ENCODE results near the gene RPP38. TPM values are rescaled to one million over a fixed set of nuclear protein-coding genes. Genes with fewer than 3 reads are reported as not detected.

Gene RPP38
- total and polyA plus RNA-seq, 2 of the 4 experiments (the other 2 are of a cell fraction) = 12.4 to 19.0 TPM

DNA sequence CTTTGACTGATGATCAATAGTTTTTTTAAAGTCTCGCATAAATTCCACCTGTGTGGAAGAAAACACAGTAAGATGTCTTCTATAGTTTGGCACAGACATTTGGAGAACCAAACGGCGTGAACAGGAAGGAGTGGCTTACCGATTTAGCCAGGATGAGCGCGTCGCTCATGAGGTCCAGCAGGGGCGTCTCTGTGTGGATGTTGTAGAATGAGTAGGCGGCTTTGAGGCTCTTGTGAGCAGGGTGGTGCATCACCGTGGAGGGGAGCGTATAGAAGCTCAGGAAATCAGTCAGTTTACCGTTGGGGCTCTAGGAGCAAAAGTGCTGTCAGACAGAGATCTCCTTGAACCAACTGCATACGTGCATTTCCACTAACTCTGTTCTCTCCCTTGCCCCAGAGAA is 15.5 kb downstream of the RPP38 start:
- Histone ChIP-seq H3K9me3 (ENCODE audit: control insufficient read depth, insufficient read depth, low read length) (no peaks in the 10 kb centered on the region), H3K18ac (ENCODE audit: low read depth, low read length) (no peak overlapping the region), H3K23ac (ENCODE audit: low read depth, low read length) (no peak overlapping the region), H2BK20ac (ENCODE audit: low read depth, low read length) (no peak overlapping the region), H3K4me2 (ENCODE audit: low read depth, low read length) (no peak overlapping the region), H2AFZ (replicated peaks; ENCODE audit: low read length, poor library complexity) (no peak overlapping the region), H3K9ac (ENCODE audit: low read depth, low read length) (no peak overlapping the region), H3K4me1 (ENCODE audit: control insufficient read depth, insufficient read depth, low read length) (no peaks in the 10 kb centered on the region), H3K27ac (ENCODE audit: insufficient read depth, low read length) (no peak overlapping the region), H3K79me1 (ENCODE audit: low read depth in 1 of 2, low read length in 2 of 2) (peaks cover 6 to 10% of the 10 kb centered on the region in 2 experiments; a peak in 2 of 4 replicates), H2AK5ac (ENCODE audit: low read depth, low read length) (no peak overlapping the region), H2BK15ac (ENCODE audit: low read depth, low read length) (no peak overlapping the region), H3K9me1 (ENCODE audit: insufficient read depth, low read length) (peaks cover 4% of the 10 kb centered on the region; the same call in 1 of the 2 replicates), H3K4me3 (ENCODE audit: insufficient read depth, low read depth, low read length) (no peak overlapping the region), H2BK5ac (ENCODE audit: low read depth, low read length, poor library complexity, severe bottlenecking) (no peak overlapping the region), H3K4ac (ENCODE audit: low read depth, low read length) (no peak overlapping the region), H4K20me1 (ENCODE audit: insufficient read depth, low read length) (no peaks in the 10 kb centered on the region), H4K5ac (ENCODE audit: low read depth, low read length) (no peak overlapping the region), H3K14ac (replicated peaks; ENCODE audit: low read depth, low read length) (no peak overlapping the region), H2BK120ac (ENCODE audit: low read depth, low read length) (no peak overlapping the region), H4K8ac (ENCODE audit: low read depth in 2 of 2, low read length in 2 of 2) (no peak overlapping the region), H3K36me3 (ENCODE audit: control insufficient read depth, insufficient read depth, low read length) (peaks cover 8% of the 10 kb centered on the region), H4K91ac (ENCODE audit: insufficient read depth, low read depth, low read length) (no peak overlapping the region), H3K27me3 (ENCODE audit: control insufficient read depth, insufficient read depth, low read length) (no peaks in the 10 kb centered on the region), H2AK9ac (replicated peaks; ENCODE audit: low read depth, low read length, poor library complexity) (no peak overlapping the region), H3K56ac (ENCODE audit: extremely low read depth, insufficient read depth, low read length) (no peak overlapping the region)
- TF ChIP-seq, protein P1, sequence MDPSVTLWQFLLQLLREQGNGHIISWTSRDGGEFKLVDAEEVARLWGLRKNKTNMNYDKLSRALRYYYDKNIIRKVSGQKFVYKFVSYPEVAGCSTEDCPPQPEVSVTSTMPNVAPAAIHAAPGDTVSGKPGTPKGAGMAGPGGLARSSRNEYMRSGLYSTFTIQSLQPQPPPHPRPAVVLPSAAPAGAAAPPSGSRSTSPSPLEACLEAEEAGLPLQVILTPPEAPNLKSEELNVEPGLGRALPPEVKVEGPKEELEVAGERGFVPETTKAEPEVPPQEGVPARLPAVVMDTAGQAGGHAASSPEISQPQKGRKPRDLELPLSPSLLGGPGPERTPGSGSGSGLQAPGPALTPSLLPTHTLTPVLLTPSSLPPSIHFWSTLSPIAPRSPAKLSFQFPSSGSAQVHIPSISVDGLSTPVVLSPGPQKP (IDR thresholded peaks at IDR 0.05; ENCODE audit: borderline replicate concordance, low read depth, low read length) = no peak
- TF ChIP-seq MAZ (IDR thresholded peaks at IDR 0.05; ENCODE audit: borderline replicate concordance, low read depth, low read length) (no peak), FOS (IDR thresholded peaks at IDR 0.05; ENCODE audit: low read depth, low read length) (no peak), POLR2A (IDR thresholded peaks at IDR 0.05; ENCODE audit: low read depth, low read length) (no peak), MAFK (IDR thresholded peaks at IDR 0.05; ENCODE audit: low read depth, low read length) (no peak), CHD1 (IDR thresholded peaks at IDR 0.05; ENCODE audit: low read depth, low read length) (no peak), NFE2L2 (IDR thresholded peaks at IDR 0.05; ENCODE audit: low read depth, low read length) (no peak), CEBPB (IDR thresholded peaks at IDR 0.05; ENCODE audit: low read depth, low read length) (no peak), SMC3 (IDR thresholded peaks at IDR 0.05; ENCODE audit: low read depth, low read length) (no peak), BHLHE40 (IDR thresholded peaks at IDR 0.05; ENCODE audit: low read depth, low read length) (no peak), RCOR1 (IDR thresholded peaks at IDR 0.05; ENCODE audit: insufficient replicate concordance, low read length) (no peak), RFX5 (IDR thresholded peaks at IDR 0.05; ENCODE audit: low read depth, low read length) (no peak), MXI1 (IDR thresholded peaks at IDR 0.05; ENCODE audit: borderline replicate concordance, low read depth, low read length) (no peak), RAD21 (IDR thresholded peaks at IDR 0.05; ENCODE audit: low read length) (no peak)
- TF ChIP-seq, protein P2, sequence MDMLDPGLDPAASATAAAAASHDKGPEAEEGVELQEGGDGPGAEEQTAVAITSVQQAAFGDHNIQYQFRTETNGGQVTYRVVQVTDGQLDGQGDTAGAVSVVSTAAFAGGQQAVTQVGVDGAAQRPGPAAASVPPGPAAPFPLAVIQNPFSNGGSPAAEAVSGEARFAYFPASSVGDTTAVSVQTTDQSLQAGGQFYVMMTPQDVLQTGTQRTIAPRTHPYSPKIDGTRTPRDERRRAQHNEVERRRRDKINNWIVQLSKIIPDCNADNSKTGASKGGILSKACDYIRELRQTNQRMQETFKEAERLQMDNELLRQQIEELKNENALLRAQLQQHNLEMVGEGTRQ (IDR thresholded peaks at IDR 0.05; ENCODE audit: low read depth, low read length) = no peak
- TF ChIP-seq, protein P3, sequence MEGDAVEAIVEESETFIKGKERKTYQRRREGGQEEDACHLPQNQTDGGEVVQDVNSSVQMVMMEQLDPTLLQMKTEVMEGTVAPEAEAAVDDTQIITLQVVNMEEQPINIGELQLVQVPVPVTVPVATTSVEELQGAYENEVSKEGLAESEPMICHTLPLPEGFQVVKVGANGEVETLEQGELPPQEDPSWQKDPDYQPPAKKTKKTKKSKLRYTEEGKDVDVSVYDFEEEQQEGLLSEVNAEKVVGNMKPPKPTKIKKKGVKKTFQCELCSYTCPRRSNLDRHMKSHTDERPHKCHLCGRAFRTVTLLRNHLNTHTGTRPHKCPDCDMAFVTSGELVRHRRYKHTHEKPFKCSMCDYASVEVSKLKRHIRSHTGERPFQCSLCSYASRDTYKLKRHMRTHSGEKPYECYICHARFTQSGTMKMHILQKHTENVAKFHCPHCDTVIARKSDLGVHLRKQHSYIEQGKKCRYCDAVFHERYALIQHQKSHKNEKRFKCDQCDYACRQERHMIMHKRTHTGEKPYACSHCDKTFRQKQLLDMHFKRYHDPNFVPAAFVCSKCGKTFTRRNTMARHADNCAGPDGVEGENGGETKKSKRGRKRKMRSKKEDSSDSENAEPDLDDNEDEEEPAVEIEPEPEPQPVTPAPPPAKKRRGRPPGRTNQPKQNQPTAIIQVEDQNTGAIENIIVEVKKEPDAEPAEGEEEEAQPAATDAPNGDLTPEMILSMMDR (conservative IDR thresholded peaks at IDR 0.05; ENCODE audit: low read depth, low read length) = no peak
- intact Hi-C loops (cut with micrococcal nuclease) = no loop called here
- ChIA-PET CTCF (no interaction called here), POLR2A (ENCODE audit: unreplicated experiment) (no interaction called here)
- no peak for ATAC-seq (ENCODE audit: low read depth)
- no peak for DNase-seq
- in situ Hi-C loops (cut with MboI; ENCODE audit: low sequenced_read_pairs) = no loop called here
- dilution Hi-C loops (cut with HindIII; ENCODE audit: low sequenced_read_pairs, unreplicated experiment) = no loop called here
- no CpG with 5 or more reads among the region's 13 CpGs for WGBS, 2 experiments (ENCODE audit: extremely low coverage in 2 of 2, insufficient read length in 1 of 2)
- BruUV-seq (replicated peaks) = no TSS peak
